Liver (tissue), 9 donors: ENCODE data around the gene CDKN2AIPNL. TPM values are rescaled to one million over a fixed set of nuclear protein-coding genes. Genes with fewer than 3 reads are reported as not detected.

Source experiments
- DNase-seq: peaks from one replicate; pipeline ENCODE4 v3.0.0-alpha.2; 2017; ENCODE audit warnings: low spot score
- H3K27ac ChIP-seq, 2 donors: one replicate each; pipeline ENCODE4 v1.7.0; 2013; ENCODE audit warnings: inconsistent platforms in 2 of 2, low read length in 2 of 2, control low read depth in 1 of 2, low read depth in 1 of 2, mild to moderate bottlenecking in 1 of 2
- H3K27me3 ChIP-seq, 4 donors: one replicate each; pipeline versions ENCODE4 v1.6.1 to v1.7.0; 2013; ENCODE audit warnings: low read length in 3 of 4, inconsistent platforms in 1 of 4, mild to moderate bottlenecking in 1 of 4, moderate library complexity in 1 of 4; ENCODE audit not compliant: control insufficient read depth in 4 of 4, insufficient read depth in 4 of 4
- H3K36me3 ChIP-seq, 4 donors: one replicate each; pipeline versions ENCODE4 v1.6.1 to v1.7.0; 2013; ENCODE audit warnings: low read length in 3 of 4, mild to moderate bottlenecking in 3 of 4, low read depth in 1 of 4, moderate library complexity in 1 of 4; ENCODE audit not compliant: control insufficient read depth in 4 of 4, insufficient read depth in 3 of 4
- H3K4me1 ChIP-seq, 4 donors: one replicate each; pipeline versions ENCODE4 v1.6.1 to v1.7.0; 2013; ENCODE audit warnings: low read length in 3 of 4, mild to moderate bottlenecking in 3 of 4, moderate library complexity in 1 of 4; ENCODE audit not compliant: control insufficient read depth in 4 of 4, insufficient read depth in 4 of 4
- H3K4me3 ChIP-seq, 3 donors: one replicate each; pipeline versions ENCODE4 v1.6.1 to v1.7.0; 2013; ENCODE audit warnings: low read length in 3 of 3, control low read depth in 1 of 3, low read depth in 1 of 3, mild to moderate bottlenecking in 1 of 3
- H3K9ac ChIP-seq, 2 donors: one replicate each; pipeline ENCODE4 v1.7.0; 2013; ENCODE audit warnings: low read length in 2 of 2, mild to moderate bottlenecking in 2 of 2, moderate library complexity in 2 of 2, control low read depth in 1 of 2, low read depth in 1 of 2
- H3K9me3 ChIP-seq, 4 donors: one replicate each; pipeline versions ENCODE4 v1.6.1 to v1.7.0; 2013; ENCODE audit warnings: low read length in 3 of 4; ENCODE audit not compliant: control insufficient read depth in 4 of 4
- ATF3 ChIP-seq: IDR thresholded peaks from 2 replicates; pipeline ENCODE4 v1.6.1; 2016; ENCODE audit warnings: antibody characterized with exemption
- CTCF ChIP-seq: fragments of 150-350 bp; IDR thresholded peaks from 2 replicates; pipeline ENCODE4 v1.5.1; 2017; ENCODE audit warnings: improper control_type of control experiment, low read depth, low read length; ENCODE audit not compliant: missing input control
- EGR1 ChIP-seq, 2 donors: IDR thresholded peaks; 2 replicates each; pipeline ENCODE4 v1.6.1; 2016 to 2018; ENCODE audit warnings: antibody characterized with exemption in 2 of 2, low read depth in 2 of 2
- FOXA1 ChIP-seq: IDR thresholded peaks from 2 replicates; pipeline ENCODE4 v1.6.1; 2016; ENCODE audit warnings: antibody characterized with exemption
- FOXA2 ChIP-seq: IDR thresholded peaks from 2 replicates; pipeline ENCODE4 v1.6.1; 2016; ENCODE audit warnings: antibody characterized with exemption
- GABPA ChIP-seq, 2 donors: IDR thresholded peaks in 1 of 2; conservative IDR thresholded peaks in 1 of 2; 2 replicates each; pipeline ENCODE4 v1.6.1; 2016; ENCODE audit warnings: antibody characterized with exemption in 2 of 2, mild to moderate bottlenecking in 1 of 2, moderate library complexity in 1 of 2
- HNF4A ChIP-seq, 2 donors: conservative IDR thresholded peaks; 2 replicates each; pipeline ENCODE4 v1.6.1; 2016; ENCODE audit warnings: antibody characterized with exemption in 2 of 2, mild to moderate bottlenecking in 2 of 2
- HNF4G ChIP-seq: IDR thresholded peaks from 2 replicates; pipeline ENCODE4 v1.6.1; 2016; ENCODE audit warnings: antibody characterized with exemption
- JUND ChIP-seq, 2 donors: IDR thresholded peaks; 2 replicates each; pipeline ENCODE4 v1.6.1; 2016; ENCODE audit warnings: antibody characterized with exemption in 2 of 2
- RAD21 ChIP-seq, 2 donors: IDR thresholded peaks; 2 replicates each; pipeline ENCODE4 v1.6.1; 2016; ENCODE audit warnings: antibody characterized with exemption in 2 of 2, mild to moderate bottlenecking in 2 of 2
- REST ChIP-seq: IDR thresholded peaks from 2 replicates; pipeline ENCODE4 v1.6.1; 2016; ENCODE audit warnings: antibody characterized with exemption, mild to moderate bottlenecking
- RXRA ChIP-seq, 2 donors: IDR thresholded peaks; 2 replicates each; pipeline ENCODE4 v1.6.1; 2017 to 2018; ENCODE audit warnings: antibody characterized with exemption in 2 of 2, mild to moderate bottlenecking in 1 of 2
- SP1 ChIP-seq: IDR thresholded peaks from 2 replicates; pipeline ENCODE4 v1.6.1; 2018; ENCODE audit warnings: antibody characterized with exemption, mild to moderate bottlenecking
- WGBS: extraction: QIAGEN DNeasy Blood & Tissue Kit; methylation state at CpG from one replicate; pipeline ENCODE4 v1.1.7; 2013; 5-methylcytosine and 5-hydroxymethylcytosine counted together
- polyA plus RNA-seq, 2 donors: library from polyadenylated mRNA; stranded (reverse) in 1 of 2; unstranded in 1 of 2; fragments of 200-250 nt in 1 of 2; fragments of >200 nt in 1 of 2; fragmentation: Nextera tagmentation in 1 of 2; extraction: Ambion mirVana in 1 of 2; gene quantifications; one replicate each; pipeline versions ENCODE4 v1.2.1 to v1.2.3, GENCODE V29; 2013 to 2015
- total RNA-seq, 2 donors: library from RNA; depleted of rRNA; stranded (reverse); fragments of >200 nt; gene quantifications; one replicate each; pipeline ENCODE4 v1.2.3, GENCODE V29; 2014
- TF ChIP-seq, protein P1 (sequence below): IDR thresholded peaks from 2 replicates; pipeline ENCODE4 v1.6.1; 2016; ENCODE audit warnings: antibody characterized with exemption
- donor health status: healthy.
- donor health status: healthy.
- donor health status: healthy.
- donor health status: healthy.
- donor health status: healthy.

CDKN2AIPNL gene
- total and polyA plus RNA-seq, 4 donors, result 7.2 to 13.3 (median 9.3) TPM

DNA sequence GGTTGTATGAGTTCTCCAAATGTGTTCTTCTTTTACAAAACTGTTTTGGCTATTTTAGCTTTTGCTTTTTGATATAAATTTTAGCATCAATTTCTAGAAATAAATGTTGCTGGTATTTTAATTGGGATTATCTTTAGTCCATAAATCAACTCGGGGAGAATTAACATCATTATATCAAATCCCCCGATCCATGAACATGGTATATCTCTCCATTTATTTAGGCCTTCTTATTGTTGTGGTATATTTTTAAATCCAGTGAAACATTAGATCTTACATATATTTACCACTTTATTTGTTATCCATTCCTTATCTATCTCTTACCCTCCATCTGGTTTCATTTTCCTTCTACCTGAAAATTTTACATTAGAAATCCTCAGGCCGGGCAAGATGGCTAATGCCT, 7.3 kb upstream of the CDKN2AIPNL start:
- TF ChIP-seq RXRA (IDR thresholded peaks at IDR 0.05) (no peak), EGR1 (IDR thresholded peaks at IDR 0.05; ENCODE audit: low read depth in 2 of 2) (no peak), ATF3 (no peak), RAD21 (IDR thresholded peaks at IDR 0.05) (no peak), FOXA1 (no peak), CTCF (no peak), REST (no peak), HNF4G (no peak), GABPA (IDR thresholded peaks at IDR 0.05 in 1 of 2, conservative IDR thresholded peaks at IDR 0.05 in 1 of 2) (no peak), JUND (IDR thresholded peaks at IDR 0.05) (no peak)
- 96% methylated on average over 3 of the region's 3 CpGs for WGBS
- no peak overlapping the region for H3K27ac ChIP-seq
- H3K9me3 ChIP-seq, result no peaks in the 10 kb centered on the region
- peaks cover 4 to 24% (median 17%) of the 10 kb centered on the region in 4 donors for H3K4me1 ChIP-seq
- H3K4me3 ChIP-seq, result no peak overlapping the region
- no peaks in the 10 kb centered on the region for H3K27me3 ChIP-seq
- H3K36me3 ChIP-seq, result no peaks in the 10 kb centered on the region
- H3K9ac ChIP-seq, result no peak overlapping the region
- DNase-seq, result no peak

DNA sequence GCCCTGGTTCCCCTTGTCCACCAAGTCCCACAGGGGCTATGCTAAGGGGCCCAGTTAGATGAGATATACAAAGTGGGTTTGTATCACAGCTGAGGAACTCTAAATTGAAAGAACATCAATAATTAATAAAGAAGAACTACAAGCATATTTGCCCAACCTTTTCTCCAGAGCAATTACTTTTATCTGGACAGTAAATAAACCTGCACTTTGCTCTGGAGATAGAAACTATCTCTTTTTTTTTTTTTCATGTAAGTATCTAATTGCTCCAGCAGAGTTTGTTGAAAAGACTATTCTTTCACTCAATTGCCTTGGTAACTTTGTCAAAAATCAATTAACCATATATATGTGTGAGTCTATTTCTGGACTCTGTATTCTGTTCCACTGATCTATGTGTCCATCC, 6.0 kb upstream of the CDKN2AIPNL start:
- no peak for DNase-seq
- Histone ChIP-seq H3K27me3 (no peaks in the 10 kb centered on the region), H3K9me3 (no peaks in the 10 kb centered on the region), H3K36me3 (no peaks in the 10 kb centered on the region), H3K4me3 (no peak overlapping the region), H3K9ac (no peak overlapping the region), H3K4me1 (peaks cover 4 to 36% (median 27%) of the 10 kb centered on the region in 4 donors), H3K27ac (peak overlapping the region; percentile 51 to 66)
- TF ChIP-seq, protein P1, sequence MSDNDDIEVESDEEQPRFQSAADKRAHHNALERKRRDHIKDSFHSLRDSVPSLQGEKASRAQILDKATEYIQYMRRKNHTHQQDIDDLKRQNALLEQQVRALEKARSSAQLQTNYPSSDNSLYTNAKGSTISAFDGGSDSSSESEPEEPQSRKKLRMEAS, result no peak
- TF ChIP-seq FOXA2 (no peak), SP1 (peak; percentile 41), EGR1 (IDR thresholded peaks at IDR 0.05; ENCODE audit: low read depth in 2 of 2) (no peak), HNF4A (conservative IDR thresholded peaks at IDR 0.05) (peak; percentile 71 to 75), RXRA (IDR thresholded peaks at IDR 0.05) (peak in 1 of 2 donors; percentile 45), HNF4G (peak; percentile 19)
